ENCODE results near the gene SARM1.

The SARM1 gene

DNA sequence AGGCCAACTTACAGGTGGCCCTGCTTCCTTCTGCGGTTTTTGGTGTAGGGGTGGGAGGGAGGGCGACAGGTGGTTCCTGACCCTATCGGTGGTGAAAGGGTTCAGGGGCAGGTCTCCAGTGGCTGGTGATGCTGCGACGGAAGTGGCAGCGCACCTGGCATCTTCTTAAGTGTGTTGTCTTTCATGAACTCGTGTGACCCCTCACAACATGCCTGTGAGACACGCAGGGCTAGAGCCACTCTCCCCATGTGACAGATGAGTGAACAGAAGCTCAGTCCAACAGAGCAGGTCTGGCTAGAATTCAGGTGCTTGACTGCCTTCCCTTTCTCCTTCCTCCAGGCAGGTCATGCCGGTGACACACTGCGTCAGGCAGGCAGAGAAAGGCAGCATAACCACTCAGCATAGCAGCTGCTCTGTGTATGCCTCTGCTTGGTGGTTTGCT is 28.0 kb upstream of the SARM1 start:
- no peak overlapping the region for H3K4me3 ChIP-seq (ENCODE audit: low read depth, low read length)
- in situ Hi-C loops (cut with HindIII; ENCODE audit: low pct_ligation_motif_present, low sequenced_read_pairs) = no loop called here
- no peak overlapping the region for H3K27ac ChIP-seq

GRCh38 chr17:28344011-28344410 is 27.5 kb upstream of the SARM1 start:
- in situ Hi-C loops (cut with HindIII; ENCODE audit: low pct_ligation_motif_present, low sequenced_read_pairs) = no loop called here
- Histone ChIP-seq H3K36me3 (replicated peaks) (peaks cover 72% of the 10 kb centered on the region), H3K4me3 (ENCODE audit: low read depth, low read length) (no peak overlapping the region), H3K27me3 (replicated peaks) (no peaks in the 10 kb centered on the region), H3K27ac (no peak overlapping the region)
- TF ChIP-seq, protein P1, sequence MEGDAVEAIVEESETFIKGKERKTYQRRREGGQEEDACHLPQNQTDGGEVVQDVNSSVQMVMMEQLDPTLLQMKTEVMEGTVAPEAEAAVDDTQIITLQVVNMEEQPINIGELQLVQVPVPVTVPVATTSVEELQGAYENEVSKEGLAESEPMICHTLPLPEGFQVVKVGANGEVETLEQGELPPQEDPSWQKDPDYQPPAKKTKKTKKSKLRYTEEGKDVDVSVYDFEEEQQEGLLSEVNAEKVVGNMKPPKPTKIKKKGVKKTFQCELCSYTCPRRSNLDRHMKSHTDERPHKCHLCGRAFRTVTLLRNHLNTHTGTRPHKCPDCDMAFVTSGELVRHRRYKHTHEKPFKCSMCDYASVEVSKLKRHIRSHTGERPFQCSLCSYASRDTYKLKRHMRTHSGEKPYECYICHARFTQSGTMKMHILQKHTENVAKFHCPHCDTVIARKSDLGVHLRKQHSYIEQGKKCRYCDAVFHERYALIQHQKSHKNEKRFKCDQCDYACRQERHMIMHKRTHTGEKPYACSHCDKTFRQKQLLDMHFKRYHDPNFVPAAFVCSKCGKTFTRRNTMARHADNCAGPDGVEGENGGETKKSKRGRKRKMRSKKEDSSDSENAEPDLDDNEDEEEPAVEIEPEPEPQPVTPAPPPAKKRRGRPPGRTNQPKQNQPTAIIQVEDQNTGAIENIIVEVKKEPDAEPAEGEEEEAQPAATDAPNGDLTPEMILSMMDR (IDR thresholded peaks at IDR 0.05; ENCODE audit: low read depth, low read length, missing control alignments) = no peak
- no peak for DNase-seq

More for the DNA sequence above, 28.0 kb upstream of the SARM1 start:
- Histone ChIP-seq H3K27me3 (replicated peaks) (no peaks in the 10 kb centered on the region), H3K36me3 (replicated peaks) (peaks cover 67% of the 10 kb centered on the region)
- DNase-seq = no peak
- TF ChIP-seq, protein P1 (IDR thresholded peaks at IDR 0.05; ENCODE audit: low read depth, low read length, missing control alignments) = no peak

- no peaks in the 10 kb centered on the region for H3K27me3 ChIP-seq (replicated peaks)
- in situ Hi-C loops (cut with HindIII; ENCODE audit: low pct_ligation_motif_present, low sequenced_read_pairs) = no loop called here
- H3K4me3 ChIP-seq (ENCODE audit: low read depth, low read length) = no peak overlapping the region
- TF ChIP-seq, protein P1 (IDR thresholded peaks at IDR 0.05; ENCODE audit: low read depth, low read length, missing control alignments) = no peak
- DNase-seq = no peak
- peaks cover 72% of the 10 kb centered on the region for H3K36me3 ChIP-seq (replicated peaks)
- H3K27ac ChIP-seq = no peak overlapping the region
Measured at GRCh38 chr17:28344435-28344901, 27.0 kb upstream of the SARM1 start.

DNA sequence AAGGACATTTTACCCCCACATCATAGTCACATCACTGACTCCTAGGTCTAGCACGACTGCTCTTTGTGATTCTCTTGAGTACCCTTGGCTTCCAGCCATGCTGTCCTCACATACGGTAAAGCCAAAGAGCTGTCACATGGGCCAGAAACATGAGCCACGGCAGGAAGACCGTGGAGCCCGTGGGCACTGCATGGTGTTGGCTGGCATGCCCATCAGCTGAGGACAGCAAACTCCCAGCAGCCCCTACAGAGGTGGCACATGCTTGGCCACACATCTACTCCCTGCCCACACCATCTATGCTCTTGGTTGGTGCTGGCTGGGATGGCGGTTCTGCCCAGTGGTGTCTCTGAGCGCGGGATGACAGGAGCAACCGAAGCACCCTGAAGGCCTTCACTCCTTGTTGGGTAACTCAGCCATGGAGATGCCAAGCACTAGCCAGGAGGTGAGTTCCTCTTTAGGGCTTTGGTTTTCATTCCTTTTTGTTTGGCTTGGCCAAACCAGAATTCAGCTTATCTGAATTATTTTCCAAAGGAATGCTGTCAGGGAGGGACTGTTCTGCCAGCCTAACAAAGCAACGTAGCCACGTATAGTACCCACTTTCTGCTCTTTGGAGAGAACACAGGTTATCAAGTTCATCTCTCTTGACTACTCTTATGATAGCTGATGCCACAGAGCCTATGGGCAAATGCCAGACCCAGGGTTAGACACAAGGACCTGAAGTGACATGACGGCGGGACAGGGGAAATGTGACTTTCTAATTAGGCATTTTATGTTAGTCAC is 25.9 kb upstream of the SARM1 start:
- Histone ChIP-seq H3K27me3 (replicated peaks) (no peaks in the 10 kb centered on the region), H3K4me3 (ENCODE audit: low read depth, low read length) (no peak overlapping the region), H3K36me3 (replicated peaks) (peaks cover 71% of the 10 kb centered on the region), H3K27ac (peak overlapping the region; percentile 64)
- in situ Hi-C loops (cut with HindIII; ENCODE audit: low pct_ligation_motif_present, low sequenced_read_pairs) = no loop called here
- TF ChIP-seq, protein P1 (IDR thresholded peaks at IDR 0.05; ENCODE audit: low read depth, low read length, missing control alignments) = no peak
- DNase-seq = no peak

DNA sequence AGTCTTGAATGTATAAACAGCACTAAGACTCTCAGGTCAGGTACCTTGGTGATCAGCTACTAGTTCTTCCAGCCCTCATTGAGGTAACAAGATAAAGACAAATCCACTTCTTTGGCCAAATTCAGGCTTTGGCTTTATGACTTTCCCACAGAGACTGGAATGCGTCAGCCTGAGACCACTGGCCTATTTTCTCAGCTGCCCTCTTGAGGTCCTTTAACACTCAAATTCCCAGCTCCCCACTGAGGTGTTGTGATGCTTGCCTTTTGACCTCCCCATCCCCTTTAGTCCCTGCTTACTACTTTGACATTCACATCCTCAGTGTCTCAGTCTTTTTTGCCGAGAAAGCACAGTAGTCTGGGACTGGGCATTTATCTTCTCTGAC is 25.3 kb upstream of the SARM1 start:
- TF ChIP-seq, protein P1 (IDR thresholded peaks at IDR 0.05; ENCODE audit: low read depth, low read length, missing control alignments) = no peak
- in situ Hi-C loops (cut with HindIII; ENCODE audit: low pct_ligation_motif_present, low sequenced_read_pairs) = no loop called here
- peaks cover 72% of the 10 kb centered on the region for H3K36me3 ChIP-seq (replicated peaks)
- H3K27ac ChIP-seq = peak overlapping the region; percentile 64
- H3K4me3 ChIP-seq (ENCODE audit: low read depth, low read length) = no peak overlapping the region
- no peaks in the 10 kb centered on the region for H3K27me3 ChIP-seq (replicated peaks)
- DNase-seq = no peak
